ENCODE measurements around the gene ARFIP1.
"Not testable (repeated sequence)": the region's sequence is repeated elsewhere in the genome, so short reads cannot be mapped to it uniquely, and the experiment has no call there.

Gene ARFIP1

GRCh38 chr4:152785639-152786615 is 6.2 kb downstream of the ARFIP1 start:
- DNase-seq (ENCODE audit: low spot score): no peak

GRCh38 chr4:152786627-152787026 is 6.9 kb downstream of the ARFIP1 start:
- DNase-seq (ENCODE audit: low spot score): no peak

GRCh38 chr4:152795891-152796290 is 16.1 kb downstream of the ARFIP1 start:
- DNase-seq (ENCODE audit: low spot score): no peak

- DNase-seq (ENCODE audit: low spot score): no peak
Observed at GRCh38 chr4:152803541-152803940, 23.8 kb downstream of the ARFIP1 start.

GRCh38 chr4:152805071-152805650 is 25.4 kb downstream of the ARFIP1 start:
- DNase-seq (ENCODE audit: low spot score): no peak

- DNase-seq (ENCODE audit: low spot score): no peak
Observed at GRCh38 chr4:152805818-152806217, 26.1 kb downstream of the ARFIP1 start.

GRCh38 chr4:152806501-152807125 is 26.9 kb downstream of the ARFIP1 start:
- DNase-seq (ENCODE audit: low spot score): no peak

GRCh38 chr4:152807294-152807829 is 27.6 kb downstream of the ARFIP1 start:
- DNase-seq (ENCODE audit: low spot score): no peak

- DNase-seq (ENCODE audit: low spot score): no peak
Observed at GRCh38 chr4:152808670-152809069, 28.9 kb downstream of the ARFIP1 start.

- DNase-seq (ENCODE audit: low spot score): no peak
Observed at GRCh38 chr4:152810715-152811287, 31.0 kb downstream of the ARFIP1 start.

GRCh38 chr4:152815078-152815477 is 35.3 kb downstream of the ARFIP1 start:
- DNase-seq (ENCODE audit: low spot score): no peak

GRCh38 chr4:152817331-152817730 is 37.6 kb downstream of the ARFIP1 start:
- DNase-seq (ENCODE audit: low spot score): no peak

GRCh38 chr4:152819026-152819645 is 39.4 kb downstream of the ARFIP1 start:
- no peak for DNase-seq (ENCODE audit: low spot score)

GRCh38 chr4:152820073-152820472 is 40.3 kb downstream of the ARFIP1 start:
- DNase-seq (ENCODE audit: low spot score): no peak

- no peak for DNase-seq (ENCODE audit: low spot score)
Observed at GRCh38 chr4:152822323-152822722, 42.6 kb downstream of the ARFIP1 start.

- DNase-seq (ENCODE audit: low spot score): no peak
Observed at GRCh38 chr4:152824561-152824960, 44.8 kb downstream of the ARFIP1 start.

GRCh38 chr4:152825336-152825735 is 45.6 kb downstream of the ARFIP1 start:
- no peak for DNase-seq (ENCODE audit: low spot score)

GRCh38 chr4:152828122-152828521 is 48.4 kb downstream of the ARFIP1 start:
- no peak for DNase-seq (ENCODE audit: low spot score)

GRCh38 chr4:152831416-152831815 is 51.7 kb downstream of the ARFIP1 start:
- DNase-seq (ENCODE audit: low spot score): no peak

GRCh38 chr4:152836936-152837335 is 57.2 kb downstream of the ARFIP1 start:
- DNase-seq (ENCODE audit: low spot score): no peak

- not testable (repeated sequence) for DNase-seq (ENCODE audit: low spot score)
Observed at GRCh38 chr4:152839729-152840128, 60.0 kb downstream of the ARFIP1 start.

Measured in globus pallidus (tissue), 1 donor.